Astrocyte (in vitro differentiated cells and primary cell): ENCODE data around the gene CATSPER2. TPM values are rescaled to one million over a fixed set of nuclear protein-coding genes. Genes with fewer than 3 reads are reported as not detected.

ENCODE experiments used
- total RNA-seq: library from RNA; stranded (reverse); gene quantifications from 2 replicates; pipeline ENCODE4 v1.2.1, GENCODE V29; 2021

Gene CATSPER2
- total RNA-seq, 1 donor from 2014 or later = 3.3 TPM

Other genes with a start within 250 kb of the CATSPER2 start
- 71.9 and 73.1 TPM in 2 replicates for gene TP53BP1, start 155.7 kb downstream of the CATSPER2 start, total RNA-seq
- 138 and 142 TPM in 2 replicates for gene MAP1A, start 131.2 kb downstream of the CATSPER2 start, total RNA-seq
- 21.4 and 26.0 TPM in 2 replicates for gene PPIP5K1, start 58.6 kb downstream of the CATSPER2 start, total RNA-seq
- gene CKMT1B, start 54.8 kb downstream of the CATSPER2 start, total RNA-seq = 0.72 and 0.89 TPM in 2 replicates
- 0.25 and 0.29 TPM in 2 replicates for gene STRC, start 30.0 kb downstream of the CATSPER2 start, total RNA-seq
- gene CKMT1A, start 45.0 kb upstream of the CATSPER2 start, total RNA-seq = 1.2 TPM in 2 replicates
- 777 and 911 TPM in 2 replicates for gene PDIA3, start 97.6 kb upstream of the CATSPER2 start, total RNA-seq
- 3.2 and 3.8 TPM in 2 replicates for gene ELL3, start 128.1 kb upstream of the CATSPER2 start, total RNA-seq
- gene SERF2, start 143.5 kb upstream of the CATSPER2 start, total RNA-seq = 933 and 945 TPM in 2 replicates
- 0.30 TPM in 1 of 2 replicates, not detected in the other for gene SERINC4, start 151.4 kb upstream of the CATSPER2 start, total RNA-seq
- 13.7 and 15.7 TPM in 2 replicates for gene HYPK, start 151.8 kb upstream of the CATSPER2 start, total RNA-seq
- gene MFAP1, start 175.8 kb upstream of the CATSPER2 start, total RNA-seq = 33.1 and 35.2 TPM in 2 replicates
- 0.73 and 1.0 TPM in 2 replicates for gene WDR76, start 178.2 kb upstream of the CATSPER2 start, total RNA-seq